ENCODE data around the gene IMMP2L. TPM values are rescaled to one million over a fixed set of nuclear protein-coding genes. Genes with fewer than 3 reads are reported as not detected.

The IMMP2L gene
- total and polyA plus RNA-seq, 2 of the 8 experiments (the other 6 are each of a cell fraction or from before 2014, with no cell fraction given), result 2.3 to 10.1 TPM

- no peaks in the 10 kb centered on the region for H3K23me2 ChIP-seq (ENCODE audit: low read depth, low read length)
- no peaks in the 10 kb centered on the region for H3K27me3 ChIP-seq (replicated peaks in 1 of 4; ENCODE audit: control insufficient read depth in 3 of 4, extremely low read depth in 1 of 4, insufficient read depth in 3 of 4, low read length in 3 of 4)
- no peak overlapping the region for H3K27ac ChIP-seq (ENCODE audit: low read depth, low read length)
- no peak overlapping the region for H2BK120ac ChIP-seq (replicated peaks; ENCODE audit: low read depth, low read length)
- H3K4me2 ChIP-seq (ENCODE audit: insufficient read depth in 1 of 2, low read depth in 2 of 2, low read length in 2 of 2), result no peak overlapping the region
- H4K5ac ChIP-seq (ENCODE audit: insufficient read length, low read depth, low read length), result no peak overlapping the region
- TF ChIP-seq POLR2AphosphoS5 (IDR thresholded peaks at IDR 0.05; ENCODE audit: low read depth, low read length) (no peak), CTBP2 (IDR thresholded peaks at IDR 0.05; ENCODE audit: borderline replicate concordance, insufficient read depth, insufficient read length, low read length) (no peak), RBBP5 (IDR thresholded peaks at IDR 0.05; ENCODE audit: borderline replicate concordance, low read depth, low read length) (no peak), ATF2 (IDR thresholded peaks at IDR 0.05; ENCODE audit: low read length) (no peak), TCF12 (IDR thresholded peaks at IDR 0.05; ENCODE audit: low read depth, low read length) (no peak), SUZ12 (IDR thresholded peaks at IDR 0.05; ENCODE audit: low read length) (no peak), POU5F1 (IDR thresholded peaks at IDR 0.05; ENCODE audit: low read depth, low read length) (no peak), ZNF274 (IDR thresholded peaks at IDR 0.05; ENCODE audit: borderline replicate concordance, extremely low read depth, low read length) (no peak), SAP30 (IDR thresholded peaks at IDR 0.05; ENCODE audit: insufficient read depth, insufficient replicate concordance, low read length) (no peak), SRF (IDR thresholded peaks at IDR 0.05; ENCODE audit: low read depth, low read length) (no peak), BCL11A (IDR thresholded peaks at IDR 0.05; ENCODE audit: low read depth in 2 of 2, low read length in 2 of 2) (no peak), KDM4A (IDR thresholded peaks at IDR 0.05; ENCODE audit: low read depth, low read length, severe bottlenecking) (no peak)
- no peaks in the 10 kb centered on the region for H3K36me3 ChIP-seq (ENCODE audit: control insufficient read depth in 2 of 4, insufficient read depth in 4 of 4, low read length in 3 of 4)
- ChIA-PET CTCF (ENCODE audit: partially characterized antibody) (no interaction called here), POLR2A (ENCODE audit: partially characterized antibody) (no interaction called here)
- H3K79me2 ChIP-seq (ENCODE audit: control insufficient read depth in 1 of 2, insufficient read depth in 2 of 2, low read length in 2 of 2), result no peaks in the 10 kb centered on the region
- H4K20me1 ChIP-seq (replicated peaks in 1 of 2; ENCODE audit: control insufficient read depth in 1 of 2, insufficient read depth in 2 of 2, low read length in 2 of 2), result no peaks in the 10 kb centered on the region
- no peak overlapping the region for H3K18ac ChIP-seq (ENCODE audit: extremely low read depth, low read length)
- H3K79me1 ChIP-seq (ENCODE audit: low read depth, low read length), result no peaks in the 10 kb centered on the region
- no peak overlapping the region for H2AK5ac ChIP-seq (ENCODE audit: low read depth, low read length)
- H4K8ac ChIP-seq (ENCODE audit: extremely low read depth, insufficient read depth, low read length), result no peak overlapping the region
- H4K91ac ChIP-seq (replicated peaks; ENCODE audit: insufficient read length, low read length), result no peak overlapping the region
- H3K23ac ChIP-seq (ENCODE audit: insufficient read length), result no peak overlapping the region
- H2BK12ac ChIP-seq (ENCODE audit: low read depth, low read length), result no peak overlapping the region
- H3K14ac ChIP-seq (ENCODE audit: insufficient read length), result no peak overlapping the region
- DNase-seq (ENCODE audit: low read depth in 1 of 2, low spot score in 2 of 2), result no peak
- H3K4ac ChIP-seq (replicated peaks; ENCODE audit: insufficient read length, low read depth, low read length), result no peak overlapping the region
- H3K4me3 ChIP-seq (ENCODE audit: extremely low read depth in 1 of 4, insufficient read depth in 2 of 4, low read depth in 3 of 4, low read length in 4 of 4), result no peak overlapping the region
- H2BK15ac ChIP-seq (ENCODE audit: low read length), result no peak overlapping the region
- H2AFZ ChIP-seq (ENCODE audit: low read length), result no peak overlapping the region
- H3K4me1 ChIP-seq (replicated peaks in 1 of 4; ENCODE audit: control insufficient read depth in 3 of 4, insufficient read depth in 4 of 4, low read length in 3 of 4), result peaks cover 0 to 14% (median 4%) of the 10 kb centered on the region in 4 experiments; a peak in 4 of 7 replicates
- H3K9ac ChIP-seq (replicated peaks in 1 of 4; ENCODE audit: extremely low read depth in 1 of 4, low read depth in 3 of 4, low read length in 3 of 4), result no peak overlapping the region; a peak in 1 of 7 replicates
- H3K56ac ChIP-seq (replicated peaks; ENCODE audit: insufficient read length, low read depth, low read length), result no peak overlapping the region
- no peaks in the 10 kb centered on the region for H3K9me3 ChIP-seq (ENCODE audit: insufficient read depth in 2 of 2, low read depth in 1 of 2, low read length in 1 of 2)
- no peak for FAIRE-seq
- 92% methylated on average over 4 of the region's 4 CpGs; no CpG with 5 or more reads in 1 of the 2 experiments for WGBS, 2 experiments (ENCODE audit: extremely low coverage in 1 of 2, insufficient coverage in 1 of 2, insufficient read length in 1 of 2, insufficient replicate concordance in 2 of 2, low coverage in 1 of 2, low lambda C conversion rate in 2 of 2, missing lambda C conversion rate in 1 of 2)
- H2BK5ac ChIP-seq (ENCODE audit: low read depth, low read length), result no peak overlapping the region
- no peak overlapping the region for H2BK20ac ChIP-seq (ENCODE audit: low read length)
Observed at GRCh38 chr7:110861163-110861562, 701.1 kb downstream of the IMMP2L start.

All from H1 (cell line).